GM12865 (cell line): ENCODE results near the gene LRRC41.

ENCODE experiments used
- DNase-seq: peaks from one replicate; pipeline ENCODE4 v3.0.0; 2010; ENCODE audit warnings: low read depth
- H3K4me3 ChIP-seq: 2 replicates; pipeline ENCODE4 v1.5.1; 2011; ENCODE audit warnings: mild to moderate bottlenecking, low read depth, low read length, control low read depth
- TF ChIP-seq, protein P1 (sequence below): IDR thresholded peaks from 2 replicates; pipeline ENCODE4 v1.5.1; 2011; ENCODE audit warnings: low read length, control low read depth, low read depth, inconsistent platforms; ENCODE audit not compliant: insufficient read depth; ENCODE audit errors: missing control alignments

LRRC41 gene

DNA sequence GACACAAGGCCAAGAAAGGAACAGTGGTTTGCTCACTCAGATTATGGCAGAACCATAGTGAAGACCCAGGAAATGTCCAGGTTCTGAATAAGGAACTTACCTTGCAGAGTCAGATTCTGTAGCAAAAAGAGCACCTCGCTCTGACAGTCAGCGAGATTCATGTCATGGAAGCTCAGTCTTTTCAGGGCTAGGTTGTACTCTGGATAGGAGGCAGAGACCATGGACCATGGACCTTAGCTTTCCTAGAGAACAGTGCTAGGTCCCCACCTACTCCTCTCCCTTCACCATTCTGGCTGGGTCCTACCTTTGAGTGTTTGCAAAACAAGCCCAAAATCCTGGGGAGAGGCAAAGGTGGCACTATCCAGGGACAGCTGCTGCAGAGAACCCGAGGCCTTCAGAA is 23.3 kb downstream of the LRRC41 start:
- H3K4me3 ChIP-seq = no peak overlapping the region
- TF ChIP-seq, protein P1, sequence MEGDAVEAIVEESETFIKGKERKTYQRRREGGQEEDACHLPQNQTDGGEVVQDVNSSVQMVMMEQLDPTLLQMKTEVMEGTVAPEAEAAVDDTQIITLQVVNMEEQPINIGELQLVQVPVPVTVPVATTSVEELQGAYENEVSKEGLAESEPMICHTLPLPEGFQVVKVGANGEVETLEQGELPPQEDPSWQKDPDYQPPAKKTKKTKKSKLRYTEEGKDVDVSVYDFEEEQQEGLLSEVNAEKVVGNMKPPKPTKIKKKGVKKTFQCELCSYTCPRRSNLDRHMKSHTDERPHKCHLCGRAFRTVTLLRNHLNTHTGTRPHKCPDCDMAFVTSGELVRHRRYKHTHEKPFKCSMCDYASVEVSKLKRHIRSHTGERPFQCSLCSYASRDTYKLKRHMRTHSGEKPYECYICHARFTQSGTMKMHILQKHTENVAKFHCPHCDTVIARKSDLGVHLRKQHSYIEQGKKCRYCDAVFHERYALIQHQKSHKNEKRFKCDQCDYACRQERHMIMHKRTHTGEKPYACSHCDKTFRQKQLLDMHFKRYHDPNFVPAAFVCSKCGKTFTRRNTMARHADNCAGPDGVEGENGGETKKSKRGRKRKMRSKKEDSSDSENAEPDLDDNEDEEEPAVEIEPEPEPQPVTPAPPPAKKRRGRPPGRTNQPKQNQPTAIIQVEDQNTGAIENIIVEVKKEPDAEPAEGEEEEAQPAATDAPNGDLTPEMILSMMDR = no peak
- no peak for DNase-seq

DNA sequence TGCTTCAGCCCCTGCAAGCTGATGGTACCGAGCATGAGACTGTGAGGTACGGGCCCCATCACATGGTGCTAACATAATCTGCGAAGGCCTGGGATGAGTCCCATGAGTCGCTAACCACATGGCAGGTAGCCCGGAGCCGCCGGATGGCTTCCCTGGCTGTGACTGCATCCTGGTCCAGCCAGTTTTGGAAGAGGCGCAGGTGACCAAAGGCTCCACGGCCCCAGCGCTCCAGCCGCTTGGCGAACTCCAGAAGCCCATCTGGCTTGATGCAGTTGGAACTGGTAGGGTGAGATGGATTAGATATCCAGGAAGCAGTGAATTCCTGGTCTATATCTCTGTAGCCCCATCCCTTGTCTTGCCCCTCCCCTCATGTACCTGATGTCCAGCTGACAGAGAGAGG is 24.6 kb downstream of the LRRC41 start:
- DNase-seq = no peak
- no peak overlapping the region for H3K4me3 ChIP-seq
- TF ChIP-seq, protein P1 = no peak

DNA sequence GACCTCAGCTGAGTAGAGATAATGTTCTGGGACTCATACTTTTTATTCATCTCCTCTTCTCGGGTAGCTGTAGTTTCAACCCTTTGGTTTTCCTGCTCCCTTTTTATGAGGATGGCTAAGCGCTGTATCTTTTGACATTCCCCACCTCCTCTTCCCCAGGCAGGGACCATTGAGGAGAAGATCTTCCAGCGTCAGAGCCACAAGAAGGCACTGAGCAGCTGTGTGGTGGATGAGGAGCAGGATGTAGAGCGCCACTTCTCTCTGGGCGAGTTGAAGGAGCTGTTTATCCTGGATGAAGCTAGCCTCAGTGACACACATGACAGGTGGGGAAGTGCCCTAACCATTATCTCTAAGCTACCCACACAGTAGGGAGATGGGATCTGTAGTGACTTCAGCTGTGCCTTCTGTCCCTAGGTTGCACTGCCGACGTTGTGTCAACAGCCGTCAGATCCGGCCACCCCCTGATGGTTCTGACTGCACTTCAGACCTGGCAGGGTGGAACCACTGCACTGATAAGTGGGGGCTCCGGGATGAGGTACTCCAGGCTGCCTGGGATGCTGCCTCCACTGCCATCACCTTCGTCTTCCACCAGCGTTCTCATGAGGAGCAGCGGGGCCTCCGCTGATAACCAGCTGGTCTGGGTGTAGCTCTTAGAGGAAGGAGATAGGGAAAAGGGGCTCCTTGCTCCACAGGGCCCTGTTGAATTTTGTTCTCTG is 25.6 kb downstream of the LRRC41 start:
- no peak for DNase-seq
- no peak overlapping the region for H3K4me3 ChIP-seq
- TF ChIP-seq, protein P1 = no peak

DNA sequence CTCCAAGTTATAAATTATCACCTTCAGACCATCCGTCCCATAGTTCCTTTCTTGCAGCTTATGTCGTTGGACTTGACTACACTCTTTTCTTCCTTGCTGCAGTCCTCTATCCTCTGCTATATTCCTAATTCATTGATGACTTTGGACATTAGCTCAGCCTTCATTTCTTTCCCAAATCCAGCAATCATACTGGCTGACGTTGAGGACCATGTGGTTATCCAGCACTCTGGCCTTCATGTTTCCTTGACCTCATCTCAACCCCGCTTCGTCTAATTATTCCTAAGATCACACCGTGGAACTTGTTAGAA is 28.4 kb downstream of the LRRC41 start:
- TF ChIP-seq, protein P1 = no peak
- no peak overlapping the region for H3K4me3 ChIP-seq

DNA sequence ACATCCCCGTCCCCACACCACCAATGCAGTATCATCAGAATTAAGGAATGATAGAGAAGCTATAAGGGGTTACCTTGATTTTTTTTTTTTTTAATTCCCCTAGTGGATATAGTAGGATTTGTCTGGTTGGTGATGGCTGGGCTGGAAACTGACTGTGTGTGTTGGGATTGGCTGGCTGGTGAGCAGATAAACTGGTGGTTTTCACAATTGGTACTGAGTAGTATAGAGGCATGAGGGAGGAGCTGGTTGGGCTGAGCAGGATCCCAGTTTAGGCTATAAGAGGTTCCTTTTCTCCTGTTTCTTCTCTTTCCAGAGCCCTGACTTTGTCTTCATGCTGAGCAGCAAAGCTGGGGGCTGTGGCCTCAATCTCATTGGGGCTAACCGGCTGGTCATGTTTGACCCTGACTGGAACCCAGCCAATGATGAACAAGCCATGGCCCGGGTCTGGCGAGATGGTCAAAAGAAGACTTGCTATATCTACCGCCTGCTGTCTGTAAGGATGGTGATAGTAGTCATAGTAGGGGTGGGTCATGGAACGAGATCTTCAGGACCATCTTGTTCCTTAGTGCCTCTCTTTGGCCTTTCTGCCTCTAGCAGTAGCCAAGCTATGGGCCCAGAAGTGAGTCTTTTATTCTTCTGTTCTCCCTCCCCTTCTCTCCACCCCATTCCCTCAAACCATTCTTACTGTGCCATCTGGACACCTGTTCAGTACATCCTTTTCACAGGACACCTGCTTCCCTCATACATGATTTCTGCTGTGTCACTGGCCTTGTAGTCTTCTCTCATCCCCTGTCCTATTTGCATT is 29.0 kb downstream of the LRRC41 start:
- H3K4me3 ChIP-seq = no peak overlapping the region
- TF ChIP-seq, protein P1 = no peak
- DNase-seq = no peak

More for the DNA sequence above, 28.4 kb downstream of the LRRC41 start:
- DNase-seq = no peak

DNA sequence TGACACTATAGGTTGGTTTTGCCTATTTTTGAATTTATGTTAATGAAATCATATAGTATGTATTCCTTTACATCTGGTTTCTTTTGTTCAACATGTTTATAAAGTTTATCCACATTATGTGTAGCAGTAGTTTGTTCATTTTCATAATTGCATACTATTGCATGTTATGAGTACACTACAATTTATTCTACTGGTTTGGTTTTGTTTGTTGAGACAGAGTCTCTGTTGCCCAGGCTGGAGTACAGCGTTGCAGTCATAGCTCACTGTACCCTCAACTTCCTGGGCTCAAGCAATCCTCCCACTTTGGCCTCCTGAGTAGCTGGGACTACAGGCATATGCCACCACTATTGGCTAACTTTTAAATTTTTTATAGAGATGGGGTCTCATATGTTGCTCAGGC is 34.8 kb downstream of the LRRC41 start:
- no peak for DNase-seq
- TF ChIP-seq, protein P1 = no peak
- H3K4me3 ChIP-seq = no peak overlapping the region
